ENCODE results near the gene LRCH1. TPM values are rescaled to one million over a fixed set of nuclear protein-coding genes. Genes with fewer than 3 reads are reported as not detected.

The LRCH1 gene
- polyA plus RNA-seq, 1 of the 3 experiments (the other 2 are of a cell fraction) = 5.5 TPM

GRCh38 chr13:46644816-46645215, 91.8 kb downstream of the LRCH1 start:
- DNase-seq = no peak
- no peak overlapping the region for H3K4me2 ChIP-seq
- H3K79me2 ChIP-seq (ENCODE audit: insufficient read depth) = peaks cover 92% of the 10 kb centered on the region

More at GRCh38 chr13:46644816-46645215, 91.8 kb downstream of the LRCH1 start:
- Histone ChIP-seq H3K27me3 (ENCODE audit: insufficient read depth) (no peaks in the 10 kb centered on the region), H3K4me1 (ENCODE audit: control insufficient read depth in 1 of 2, insufficient read depth in 2 of 2, low read depth in 1 of 2, low read length in 1 of 2) (peaks cover 4 to 24% of the 10 kb centered on the region in 2 experiments; a peak in 3 of 4 replicates), H3K9ac (no peak overlapping the region), H4K20me1 (ENCODE audit: insufficient read depth) (peaks cover 24% of the 10 kb centered on the region), H3K9me3 (no peaks in the 10 kb centered on the region), H3K27ac (ENCODE audit: low read depth in 2 of 2, low read length in 1 of 2) (no peak overlapping the region), H2AFZ (ENCODE audit: low read depth) (no peak overlapping the region), H3K9me2 (no peaks in the 10 kb centered on the region), H3F3A (replicated peaks; ENCODE audit: insufficient read depth) (peaks cover 3% of the 10 kb centered on the region), H3K36me3 (replicated peaks in 1 of 2; ENCODE audit: control insufficient read depth in 1 of 2, insufficient read depth in 2 of 2, low read length in 1 of 2) (no peaks in the 10 kb centered on the region), H3K4me3 (ENCODE audit: low read depth in 2 of 2, low read length in 1 of 2) (no peak overlapping the region)
- ChIA-PET CTCF (interaction anchor here (1.3 to 1.8 kb wide), 3 partner anchors 43 to 151 kb away, joined by 3 to 5 read pairs (median 4); no protein-coding TSS in a partner anchor), POLR2A (no interaction called here)
- TF ChIP-seq NRF1 (IDR thresholded peaks at IDR 0.05; ENCODE audit: low read depth, low read length) = no peak
- TF ChIP-seq GATA2 (CRISPR knock-in tag; IDR thresholded peaks at IDR 0.05) = no peak
- TF ChIP-seq FOXM1 (IDR thresholded peaks at IDR 0.05; ENCODE audit: low read depth) = no peak
- TF ChIP-seq, protein P1, sequence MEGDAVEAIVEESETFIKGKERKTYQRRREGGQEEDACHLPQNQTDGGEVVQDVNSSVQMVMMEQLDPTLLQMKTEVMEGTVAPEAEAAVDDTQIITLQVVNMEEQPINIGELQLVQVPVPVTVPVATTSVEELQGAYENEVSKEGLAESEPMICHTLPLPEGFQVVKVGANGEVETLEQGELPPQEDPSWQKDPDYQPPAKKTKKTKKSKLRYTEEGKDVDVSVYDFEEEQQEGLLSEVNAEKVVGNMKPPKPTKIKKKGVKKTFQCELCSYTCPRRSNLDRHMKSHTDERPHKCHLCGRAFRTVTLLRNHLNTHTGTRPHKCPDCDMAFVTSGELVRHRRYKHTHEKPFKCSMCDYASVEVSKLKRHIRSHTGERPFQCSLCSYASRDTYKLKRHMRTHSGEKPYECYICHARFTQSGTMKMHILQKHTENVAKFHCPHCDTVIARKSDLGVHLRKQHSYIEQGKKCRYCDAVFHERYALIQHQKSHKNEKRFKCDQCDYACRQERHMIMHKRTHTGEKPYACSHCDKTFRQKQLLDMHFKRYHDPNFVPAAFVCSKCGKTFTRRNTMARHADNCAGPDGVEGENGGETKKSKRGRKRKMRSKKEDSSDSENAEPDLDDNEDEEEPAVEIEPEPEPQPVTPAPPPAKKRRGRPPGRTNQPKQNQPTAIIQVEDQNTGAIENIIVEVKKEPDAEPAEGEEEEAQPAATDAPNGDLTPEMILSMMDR (IDR thresholded peaks at IDR 0.05) = no peak
- no peak for TF ChIP-seq TEAD4 (IDR thresholded peaks at IDR 0.05; ENCODE audit: borderline replicate concordance, insufficient read depth)
- TF ChIP-seq JUND (IDR thresholded peaks at IDR 0.05) = no peak
- no peak for TF ChIP-seq MXI1 (IDR thresholded peaks at IDR 0.05; ENCODE audit: low read depth, low read length)
- TF ChIP-seq REST (IDR thresholded peaks at IDR 0.05; ENCODE audit: low read depth, low read length) = no peak
- no peak for TF ChIP-seq ELF1 (IDR thresholded peaks at IDR 0.05)
- no peak for TF ChIP-seq TAF1 (IDR thresholded peaks at IDR 0.05; ENCODE audit: borderline replicate concordance, low read depth, low read length)
- TF ChIP-seq GABPA (IDR thresholded peaks at IDR 0.05; ENCODE audit: low read depth) = no peak
- TF ChIP-seq TCF12 (IDR thresholded peaks at IDR 0.05) = no peak
- no peak for TF ChIP-seq PBX3 (IDR thresholded peaks at IDR 0.05)
- no peak for TF ChIP-seq POLR2AphosphoS5 (IDR thresholded peaks at IDR 0.05; ENCODE audit: low read depth, low read length)
- TF ChIP-seq EP300 (IDR thresholded peaks at IDR 0.05; ENCODE audit: borderline replicate concordance in 1 of 2, low read depth in 1 of 2, low read length in 1 of 2) = no peak
- no peak for TF ChIP-seq RAD21 (IDR thresholded peaks at IDR 0.05; ENCODE audit: low read length)
- TF ChIP-seq, protein P2, sequence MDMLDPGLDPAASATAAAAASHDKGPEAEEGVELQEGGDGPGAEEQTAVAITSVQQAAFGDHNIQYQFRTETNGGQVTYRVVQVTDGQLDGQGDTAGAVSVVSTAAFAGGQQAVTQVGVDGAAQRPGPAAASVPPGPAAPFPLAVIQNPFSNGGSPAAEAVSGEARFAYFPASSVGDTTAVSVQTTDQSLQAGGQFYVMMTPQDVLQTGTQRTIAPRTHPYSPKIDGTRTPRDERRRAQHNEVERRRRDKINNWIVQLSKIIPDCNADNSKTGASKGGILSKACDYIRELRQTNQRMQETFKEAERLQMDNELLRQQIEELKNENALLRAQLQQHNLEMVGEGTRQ (IDR thresholded peaks at IDR 0.05; ENCODE audit: borderline replicate concordance, low read depth, low read length) = no peak
- TF ChIP-seq FOXJ3 (CRISPR knock-in tag; IDR thresholded peaks at IDR 0.05) = no peak

Measured in SK-N-SH (cell line).